Measurements from ENCODE around the gene UGP2. TPM values are rescaled to one million over a fixed set of nuclear protein-coding genes. Genes with fewer than 3 reads are reported as not detected.
"Not testable (repeated sequence)": the region's sequence is repeated elsewhere in the genome, so short reads cannot be mapped to it uniquely, and the experiment has no call there.

The UGP2 gene
- total and polyA plus RNA-seq, 2 of the 8 experiments (the other 6 are each of a cell fraction or from before 2014, with no cell fraction given), result 278 to 956 TPM

- FAIRE-seq; H4K91ac ChIP-seq (replicated peaks; ENCODE audit: insufficient read length, low read length); H3K4me2 ChIP-seq (ENCODE audit: insufficient read depth in 1 of 2, low read depth in 2 of 2, low read length in 2 of 2); H2AFZ ChIP-seq (ENCODE audit: low read length); H2BK5ac ChIP-seq (ENCODE audit: low read depth, low read length); H3K27ac ChIP-seq (ENCODE audit: low read depth, low read length); H2BK15ac ChIP-seq (ENCODE audit: low read length); DNase-seq (ENCODE audit: low read depth in 1 of 2, low spot score in 2 of 2); H3K9ac ChIP-seq (replicated peaks in 1 of 4; ENCODE audit: extremely low read depth in 1 of 4, low read depth in 3 of 4, low read length in 3 of 4); CTCF ChIA-PET (ENCODE audit: partially characterized antibody); H2BK20ac ChIP-seq (ENCODE audit: low read length); H4K5ac ChIP-seq (ENCODE audit: insufficient read length, low read depth, low read length); H2AK5ac ChIP-seq (ENCODE audit: low read depth, low read length); H4K8ac ChIP-seq (ENCODE audit: extremely low read depth, insufficient read depth, low read length); H3K4ac ChIP-seq (replicated peaks; ENCODE audit: insufficient read length, low read depth, low read length); H3K23me2 ChIP-seq (ENCODE audit: low read depth, low read length); H3K79me1 ChIP-seq (ENCODE audit: low read depth, low read length); H3K79me2 ChIP-seq (ENCODE audit: control insufficient read depth in 1 of 2, insufficient read depth in 2 of 2, low read length in 2 of 2); H2BK12ac ChIP-seq (ENCODE audit: low read depth, low read length); H3K36me3 ChIP-seq (ENCODE audit: control insufficient read depth in 2 of 4, insufficient read depth in 4 of 4, low read length in 3 of 4); H3K4me3 ChIP-seq (ENCODE audit: extremely low read depth in 1 of 4, insufficient read depth in 2 of 4, low read depth in 3 of 4, low read length in 4 of 4); H3K18ac ChIP-seq (ENCODE audit: extremely low read depth, low read length); H4K20me1 ChIP-seq (replicated peaks in 1 of 2; ENCODE audit: control insufficient read depth in 1 of 2, insufficient read depth in 2 of 2, low read length in 2 of 2); H3K14ac ChIP-seq (ENCODE audit: insufficient read length); H3K27me3 ChIP-seq (replicated peaks in 1 of 4; ENCODE audit: control insufficient read depth in 3 of 4, extremely low read depth in 1 of 4, insufficient read depth in 3 of 4, low read length in 3 of 4); H3K56ac ChIP-seq (replicated peaks; ENCODE audit: insufficient read length, low read depth, low read length); H3K4me1 ChIP-seq (replicated peaks in 1 of 4; ENCODE audit: control insufficient read depth in 3 of 4, insufficient read depth in 4 of 4, low read length in 3 of 4); H3K23ac ChIP-seq (ENCODE audit: insufficient read length); POLR2A ChIA-PET (ENCODE audit: partially characterized antibody); H2BK120ac ChIP-seq (replicated peaks; ENCODE audit: low read depth, low read length): not testable (repeated sequence)
- H3K9me3 ChIP-seq (ENCODE audit: insufficient read depth in 2 of 2, low read depth in 1 of 2, low read length in 1 of 2), result peaks cover 18 to 20% of the 10 kb centered on the region in 2 experiments; a peak in 3 of 4 replicates
- no CpG with 5 or more reads among the region's 6 CpGs for WGBS, 2 experiments (ENCODE audit: extremely low coverage in 1 of 2, insufficient coverage in 1 of 2, insufficient read length in 1 of 2, insufficient replicate concordance in 2 of 2, low coverage in 1 of 2, low lambda C conversion rate in 2 of 2, missing lambda C conversion rate in 1 of 2)
These were observed 33.7 kb upstream of the UGP2 start for GRCh38 chr2:63808036-63808435.

DNA sequence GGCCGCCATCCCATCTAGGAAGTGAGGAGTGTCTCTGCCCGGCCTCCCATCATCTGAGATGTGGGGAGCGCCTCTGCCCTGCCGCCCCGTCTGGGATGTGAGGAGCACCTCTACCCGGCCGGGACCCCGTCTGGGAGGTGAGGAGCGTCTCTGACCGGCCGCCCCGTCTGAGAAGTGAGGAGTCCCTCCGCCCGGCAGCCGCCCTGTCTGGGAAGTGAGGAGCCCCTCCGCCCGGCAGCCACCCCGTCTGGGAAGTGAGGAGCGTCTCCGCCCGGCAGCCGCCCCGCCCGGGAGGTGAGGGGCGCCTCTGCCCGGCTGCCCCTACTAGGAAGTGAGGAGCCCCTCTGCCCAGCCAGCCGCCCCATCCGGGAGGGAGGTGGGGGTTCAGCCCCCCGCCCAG, 32.8 kb upstream of the UGP2 start:
- H3K27me3 ChIP-seq (replicated peaks in 1 of 4; ENCODE audit: control insufficient read depth in 3 of 4, extremely low read depth in 1 of 4, insufficient read depth in 3 of 4, low read length in 3 of 4); H3K14ac ChIP-seq (ENCODE audit: insufficient read length); DNase-seq (ENCODE audit: low read depth in 1 of 2, low spot score in 2 of 2); H2AK5ac ChIP-seq (ENCODE audit: low read depth, low read length); FAIRE-seq; H3K4ac ChIP-seq (replicated peaks; ENCODE audit: insufficient read length, low read depth, low read length); H3K79me2 ChIP-seq (ENCODE audit: control insufficient read depth in 1 of 2, insufficient read depth in 2 of 2, low read length in 2 of 2); H2AFZ ChIP-seq (ENCODE audit: low read length); H4K20me1 ChIP-seq (replicated peaks in 1 of 2; ENCODE audit: control insufficient read depth in 1 of 2, insufficient read depth in 2 of 2, low read length in 2 of 2); CTCF ChIA-PET (ENCODE audit: partially characterized antibody); H3K36me3 ChIP-seq (ENCODE audit: control insufficient read depth in 2 of 4, insufficient read depth in 4 of 4, low read length in 3 of 4); H3K27ac ChIP-seq (ENCODE audit: low read depth, low read length); H2BK5ac ChIP-seq (ENCODE audit: low read depth, low read length); H3K4me2 ChIP-seq (ENCODE audit: insufficient read depth in 1 of 2, low read depth in 2 of 2, low read length in 2 of 2); H4K5ac ChIP-seq (ENCODE audit: insufficient read length, low read depth, low read length); H3K56ac ChIP-seq (replicated peaks; ENCODE audit: insufficient read length, low read depth, low read length); POLR2A ChIA-PET (ENCODE audit: partially characterized antibody); H3K79me1 ChIP-seq (ENCODE audit: low read depth, low read length); H4K91ac ChIP-seq (replicated peaks; ENCODE audit: insufficient read length, low read length); H3K18ac ChIP-seq (ENCODE audit: extremely low read depth, low read length); H3K4me3 ChIP-seq (ENCODE audit: extremely low read depth in 1 of 4, insufficient read depth in 2 of 4, low read depth in 3 of 4, low read length in 4 of 4); H3K9ac ChIP-seq (replicated peaks in 1 of 4; ENCODE audit: extremely low read depth in 1 of 4, low read depth in 3 of 4, low read length in 3 of 4); H3K23me2 ChIP-seq (ENCODE audit: low read depth, low read length); H2BK20ac ChIP-seq (ENCODE audit: low read length); H2BK12ac ChIP-seq (ENCODE audit: low read depth, low read length); H2BK120ac ChIP-seq (replicated peaks; ENCODE audit: low read depth, low read length); H3K23ac ChIP-seq (ENCODE audit: insufficient read length); H3K4me1 ChIP-seq (replicated peaks in 1 of 4; ENCODE audit: control insufficient read depth in 3 of 4, insufficient read depth in 4 of 4, low read length in 3 of 4); H4K8ac ChIP-seq (ENCODE audit: extremely low read depth, insufficient read depth, low read length); H2BK15ac ChIP-seq (ENCODE audit: low read length): not testable (repeated sequence)
- H3K9me3 ChIP-seq (ENCODE audit: insufficient read depth in 2 of 2, low read depth in 1 of 2, low read length in 1 of 2), result peaks cover 18 to 20% of the 10 kb centered on the region in 2 experiments; a peak in 3 of 4 replicates
- 100% methylated on average over 8 of the region's 29 CpGs; no CpG with 5 or more reads in 1 of the 2 experiments for WGBS, 2 experiments (ENCODE audit: extremely low coverage in 1 of 2, insufficient coverage in 1 of 2, insufficient read length in 1 of 2, insufficient replicate concordance in 2 of 2, low coverage in 1 of 2, low lambda C conversion rate in 2 of 2, missing lambda C conversion rate in 1 of 2)

All from H1 (cell line).